MM.1S (cell line): ENCODE data around the gene ADGRL1.

Source experiments
- EZH2phosphoT487 ChIP-seq: fragments of 300-600 bp; sonication (generic); IDR thresholded peaks from 2 replicates; pipeline ENCODE4 v1.6.1; 2018; ENCODE audit warnings: antibody characterized with exemption, low read length
- TF ChIP-seq, protein P1 (sequence below): fragments of 300-600 bp; sonication (generic); IDR thresholded peaks from 2 replicates; pipeline ENCODE4 v1.5.1; 2016; ENCODE audit warnings: antibody characterized with exemption, low read length, mixed read lengths

DNA sequence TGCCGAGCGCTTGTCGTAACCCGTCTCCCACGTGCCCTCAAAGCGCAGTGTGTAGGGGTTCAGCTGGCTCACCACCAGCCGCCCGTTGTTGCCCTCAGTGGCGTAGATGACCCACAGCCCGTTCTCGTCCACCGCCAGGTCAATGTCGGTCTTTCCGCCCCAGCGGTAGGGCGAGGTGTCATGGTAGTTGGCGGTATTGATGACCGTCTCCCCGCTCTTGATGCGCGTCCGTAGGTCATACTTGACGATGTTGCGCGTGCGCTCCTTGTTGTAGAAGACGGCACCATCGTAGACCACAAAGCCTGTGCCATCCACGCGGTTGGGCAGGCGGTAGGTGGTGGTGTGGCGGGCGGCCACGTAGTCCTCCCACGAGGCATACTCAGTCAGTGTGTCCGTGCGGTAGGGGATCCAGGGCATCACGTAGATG is 43.1 kb downstream of the ADGRL1 start:
- TF ChIP-seq EZH2phosphoT487, result no peak
- TF ChIP-seq, protein P1, sequence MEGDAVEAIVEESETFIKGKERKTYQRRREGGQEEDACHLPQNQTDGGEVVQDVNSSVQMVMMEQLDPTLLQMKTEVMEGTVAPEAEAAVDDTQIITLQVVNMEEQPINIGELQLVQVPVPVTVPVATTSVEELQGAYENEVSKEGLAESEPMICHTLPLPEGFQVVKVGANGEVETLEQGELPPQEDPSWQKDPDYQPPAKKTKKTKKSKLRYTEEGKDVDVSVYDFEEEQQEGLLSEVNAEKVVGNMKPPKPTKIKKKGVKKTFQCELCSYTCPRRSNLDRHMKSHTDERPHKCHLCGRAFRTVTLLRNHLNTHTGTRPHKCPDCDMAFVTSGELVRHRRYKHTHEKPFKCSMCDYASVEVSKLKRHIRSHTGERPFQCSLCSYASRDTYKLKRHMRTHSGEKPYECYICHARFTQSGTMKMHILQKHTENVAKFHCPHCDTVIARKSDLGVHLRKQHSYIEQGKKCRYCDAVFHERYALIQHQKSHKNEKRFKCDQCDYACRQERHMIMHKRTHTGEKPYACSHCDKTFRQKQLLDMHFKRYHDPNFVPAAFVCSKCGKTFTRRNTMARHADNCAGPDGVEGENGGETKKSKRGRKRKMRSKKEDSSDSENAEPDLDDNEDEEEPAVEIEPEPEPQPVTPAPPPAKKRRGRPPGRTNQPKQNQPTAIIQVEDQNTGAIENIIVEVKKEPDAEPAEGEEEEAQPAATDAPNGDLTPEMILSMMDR, result no peak
